H1 (cell line): ENCODE data around the gene CDH7. TPM values are rescaled to one million over a fixed set of nuclear protein-coding genes. Genes with fewer than 3 reads are reported as not detected.

ENCODE experiments used
- CTCF ChIA-PET: fragments of 300-600 bp; sonication (Branson Sonifier 250); formaldehyde crosslinking; loops from one replicate; lab custom pipeline; 2021; ENCODE audit not compliant: partially characterized antibody; lab: Charles Lee
- POLR2A ChIA-PET: fragments of 300-600 bp; sonication (Branson Sonifier 250); formaldehyde crosslinking; loops from one replicate; lab custom pipeline; 2021; ENCODE audit warnings: inconsistent platforms; ENCODE audit not compliant: partially characterized antibody; lab: Charles Lee
- DNase-seq, 2 experiments: peaks; one replicate each; pipeline versions ENCODE4 v3.0.0 to v3.0.0-alpha.2; 2010 to 2022; ENCODE audit warnings: low spot score in 2 of 2, low read depth in 1 of 2, mixed read lengths in 1 of 2
- FAIRE-seq: peaks from 2 replicates; lab custom pipeline; 2011; peaks lifted over from hg19 to GRCh38; lab: Jason Lieb, UNC
- H2AFZ ChIP-seq: 2 replicates; pipeline ENCODE4 v1.8.1; 2012; ENCODE audit warnings: low read length, inconsistent platforms
- H2AK5ac ChIP-seq: 2 replicates; pipeline ENCODE4 v1.6.1; 2013; ENCODE audit warnings: low read depth, low read length
- H2BK120ac ChIP-seq: replicated peaks from 2 replicates; pipeline ENCODE3; 2013; ENCODE audit warnings: low read depth, low read length, inconsistent platforms
- H2BK12ac ChIP-seq: 2 replicates; pipeline ENCODE4 v1.6.1; 2013; ENCODE audit warnings: low read depth, low read length
- H2BK15ac ChIP-seq: 2 replicates; pipeline ENCODE4 v1.6.1; 2013; ENCODE audit warnings: low read length
- H2BK20ac ChIP-seq: 2 replicates; pipeline ENCODE4 v1.6.1; 2013; ENCODE audit warnings: low read length
- H2BK5ac ChIP-seq: 2 replicates; pipeline ENCODE4 v1.6.1; 2013; ENCODE audit warnings: low read depth, low read length
- H3K14ac ChIP-seq: 2 replicates; pipeline ENCODE4 v1.6.1; 2013; ENCODE audit warnings: inconsistent platforms; ENCODE audit not compliant: insufficient read length
- H3K18ac ChIP-seq: 2 replicates; pipeline ENCODE4 v1.6.1; 2013; ENCODE audit warnings: low read length; ENCODE audit errors: extremely low read depth
- H3K23ac ChIP-seq: 2 replicates; pipeline ENCODE4 v1.6.1; 2013; ENCODE audit warnings: inconsistent platforms; ENCODE audit not compliant: insufficient read length
- H3K23me2 ChIP-seq: 2 replicates; pipeline ENCODE4 v1.6.1; 2013; ENCODE audit warnings: low read depth, low read length
- H3K27ac ChIP-seq: 2 replicates; pipeline ENCODE4 v1.6.1; 2011; ENCODE audit warnings: low read depth, low read length, inconsistent platforms
- H3K27me3 ChIP-seq, 4 experiments: replicated peaks in 1 of 4; 1 replicate in 1 of 4; 2 replicates in 3 of 4; pipeline versions ENCODE4 v1.6.1 to v1.8.1; 2011 to 2013; ENCODE audit warnings: low read length in 3 of 4, mild to moderate bottlenecking in 3 of 4, inconsistent platforms in 2 of 4, mixed read lengths in 2 of 4, moderate library complexity in 1 of 4; ENCODE audit not compliant: control insufficient read depth in 3 of 4, insufficient read depth in 3 of 4; ENCODE audit errors: extremely low read depth in 1 of 4
- H3K36me3 ChIP-seq, 4 experiments: 2 replicates each; pipeline versions ENCODE4 v1.6.1 to v1.8.1; 2011 to 2013; ENCODE audit warnings: mild to moderate bottlenecking in 4 of 4, low read length in 3 of 4, moderate library complexity in 2 of 4, control low read depth in 1 of 4, inconsistent platforms in 1 of 4; ENCODE audit not compliant: insufficient read depth in 4 of 4, control insufficient read depth in 2 of 4
- H3K4ac ChIP-seq: replicated peaks from 2 replicates; pipeline ENCODE3; 2013; ENCODE audit warnings: low read length, low read depth, mixed read lengths, inconsistent platforms; ENCODE audit not compliant: insufficient read length
- H3K4me1 ChIP-seq, 4 experiments: replicated peaks in 1 of 4; 1 replicate in 1 of 4; 2 replicates in 3 of 4; pipeline versions ENCODE4 v1.6.1 to v1.8.1; 2011 to 2013; ENCODE audit warnings: low read length in 3 of 4, inconsistent platforms in 2 of 4, mixed read lengths in 1 of 4; ENCODE audit not compliant: insufficient read depth in 4 of 4, control insufficient read depth in 3 of 4
- H3K4me2 ChIP-seq, 2 experiments: 2 replicates each; pipeline versions ENCODE4 v1.6.1 to v1.8.1; 2011 to 2013; ENCODE audit warnings: low read depth in 2 of 2, low read length in 2 of 2, control low read depth in 1 of 2, inconsistent platforms in 1 of 2, mild to moderate bottlenecking in 1 of 2; ENCODE audit not compliant: insufficient read depth in 1 of 2
- H3K4me3 ChIP-seq, 4 experiments: fragments of 200-600, 300-600 bp in 1 of 4; sonication (generic), shearing (Covaris generic), sonication (Bioruptor Twin) in 1 of 4; 2 replicates each; pipeline versions ENCODE4 v1.5.1 to v1.8.1; 2011 to 2016; ENCODE audit warnings: low read length in 4 of 4, low read depth in 3 of 4, control low read depth in 2 of 4, inconsistent platforms in 2 of 4, mild to moderate bottlenecking in 2 of 4, mixed read lengths in 1 of 4, moderate library complexity in 1 of 4; ENCODE audit not compliant: insufficient read depth in 2 of 4; ENCODE audit errors: extremely low read depth in 1 of 4
- H3K56ac ChIP-seq: replicated peaks from 2 replicates; pipeline ENCODE3; 2013; ENCODE audit warnings: low read depth, mild to moderate bottlenecking, mixed read lengths, low read length, inconsistent platforms; ENCODE audit not compliant: insufficient read length
- H3K79me1 ChIP-seq: 2 replicates; pipeline ENCODE4 v1.6.1; 2013; ENCODE audit warnings: low read depth, low read length, control low read depth
- H3K79me2 ChIP-seq, 2 experiments: 2 replicates each; pipeline versions ENCODE4 v1.6.1 to v1.8.1; 2012 to 2013; ENCODE audit warnings: low read length in 2 of 2, mild to moderate bottlenecking in 2 of 2, inconsistent platforms in 1 of 2; ENCODE audit not compliant: insufficient read depth in 2 of 2, control insufficient read depth in 1 of 2
- H3K9ac ChIP-seq, 4 experiments: replicated peaks in 1 of 4; 1 replicate in 1 of 4; 2 replicates in 3 of 4; pipeline versions ENCODE4 v1.6.1 to v1.8.1; 2011 to 2013; ENCODE audit warnings: low read depth in 3 of 4, low read length in 3 of 4, control low read depth in 2 of 4, mild to moderate bottlenecking in 2 of 4, moderate library complexity in 2 of 4, inconsistent platforms in 1 of 4; ENCODE audit errors: extremely low read depth in 1 of 4
- H3K9me3 ChIP-seq, 2 experiments: 2 replicates each; pipeline versions ENCODE4 v1.6.1 to v1.8.1; 2012 to 2013; ENCODE audit warnings: mild to moderate bottlenecking in 2 of 2, moderate library complexity in 2 of 2, control low read depth in 1 of 2, inconsistent platforms in 1 of 2, low read depth in 1 of 2, low read length in 1 of 2, mixed read lengths in 1 of 2; ENCODE audit not compliant: insufficient read depth in 2 of 2
- H4K20me1 ChIP-seq, 2 experiments: replicated peaks in 1 of 2; 2 replicates each; pipeline versions ENCODE3 to v1.8.1; 2011 to 2013; ENCODE audit warnings: inconsistent platforms in 2 of 2, low read length in 2 of 2, mild to moderate bottlenecking in 1 of 2; ENCODE audit not compliant: insufficient read depth in 2 of 2, control insufficient read depth in 1 of 2
- H4K5ac ChIP-seq: 2 replicates; pipeline ENCODE4 v1.6.1; 2013; ENCODE audit warnings: low read length, low read depth, mixed read lengths, inconsistent platforms; ENCODE audit not compliant: insufficient read length
- H4K8ac ChIP-seq: 2 replicates; pipeline ENCODE4 v1.8.0; 2013; ENCODE audit warnings: mild to moderate bottlenecking, moderate library complexity, low read length, inconsistent platforms; ENCODE audit not compliant: insufficient read depth; ENCODE audit errors: extremely low read depth
- H4K91ac ChIP-seq: replicated peaks from 2 replicates; pipeline ENCODE3; 2013; ENCODE audit warnings: low read length, mixed read lengths, inconsistent platforms; ENCODE audit not compliant: insufficient read length
- CBX8 ChIP-seq: fragments of 300-800, 300-1000 bp; sonication (generic); IDR thresholded peaks from 2 replicates; pipeline ENCODE4 v1.7.1; 2016; ENCODE audit warnings: low read depth, low read length, borderline replicate concordance
- CHD2 ChIP-seq: IDR thresholded peaks from 2 replicates; pipeline ENCODE4 v1.6.1; 2012; ENCODE audit warnings: low read length, improper control_type of control experiment
- CREB1 ChIP-seq: IDR thresholded peaks from 2 replicates; pipeline ENCODE4 v1.6.1; 2012; ENCODE audit warnings: inconsistent platforms
- CTCF ChIP-seq, 3 experiments: IDR thresholded peaks; 1 replicate in 2 of 3; 2 replicates in 1 of 3; pipeline versions ENCODE4 v1.5.1 to v1.6.1; 2011; ENCODE audit warnings: low read length in 3 of 3, mild to moderate bottlenecking in 3 of 3, inconsistent platforms in 2 of 3, low read depth in 1 of 3, moderate library complexity in 1 of 3; ENCODE audit not compliant: insufficient read depth in 1 of 3; ENCODE audit errors: control extremely low read depth in 1 of 3
- GABPA ChIP-seq: IDR thresholded peaks from 2 replicates; pipeline ENCODE4 v1.6.1; 2011; ENCODE audit warnings: mild to moderate bottlenecking, low read length, moderate library complexity, borderline replicate concordance; ENCODE audit not compliant: insufficient read depth
- KDM4A ChIP-seq: IDR thresholded peaks from one replicate; pipeline ENCODE4 v1.7.1; 2012; ENCODE audit warnings: low read depth, mild to moderate bottlenecking, moderate library complexity, low read length, inconsistent platforms; ENCODE audit not compliant: severe bottlenecking
- KDM5A ChIP-seq: fragments of 200-600 bp; IDR thresholded peaks from 2 replicates; pipeline ENCODE4 v1.7.1; 2012; ENCODE audit warnings: mild to moderate bottlenecking, low read length, inconsistent platforms, mixed read lengths
- NRF1 ChIP-seq: IDR thresholded peaks from 2 replicates; pipeline ENCODE4 v1.6.1; 2011; ENCODE audit warnings: mild to moderate bottlenecking, low read depth, low read length, improper control_type of control experiment
- RAD21 ChIP-seq, 2 experiments: IDR thresholded peaks in 1 of 2; conservative IDR thresholded peaks in 1 of 2; 2 replicates each; pipeline ENCODE4 v1.6.1; 2011; ENCODE audit warnings: low read depth in 2 of 2, low read length in 2 of 2, improper control_type of control experiment in 1 of 2, inconsistent platforms in 1 of 2, mild to moderate bottlenecking in 1 of 2, moderate library complexity in 1 of 2
- SP2 ChIP-seq: IDR thresholded peaks from 2 replicates; pipeline ENCODE4 v1.6.1; 2012; ENCODE audit warnings: mild to moderate bottlenecking, low read length, inconsistent platforms
- SP4 ChIP-seq: IDR thresholded peaks from 2 replicates; pipeline ENCODE4 v1.6.1; 2012; ENCODE audit warnings: low read length, inconsistent platforms
- TAF1 ChIP-seq: IDR thresholded peaks from 2 replicates; pipeline ENCODE4 v1.6.1; 2011; ENCODE audit warnings: mild to moderate bottlenecking, low read depth, low read length
- TBP ChIP-seq: IDR thresholded peaks from 2 replicates; pipeline ENCODE4 v1.6.1; 2011; ENCODE audit warnings: low read depth, low read length, improper control_type of control experiment
- WGBS, 2 experiments: shearing (Covaris generic) in 1 of 2; methylation state at CpG; one replicate each; pipeline versions ENCODE4 v1.1.6 to v1.1.7; 2013 to 2015; ENCODE audit warnings: low lambda C conversion rate in 2 of 2, mixed read lengths in 2 of 2, inconsistent platforms in 1 of 2, low coverage in 1 of 2, missing lambda C conversion rate in 1 of 2; ENCODE audit not compliant: insufficient replicate concordance in 2 of 2, insufficient coverage in 1 of 2, insufficient read length in 1 of 2; ENCODE audit errors: extremely low coverage in 1 of 2, missing lambda C conversion rate in 1 of 2; 5-methylcytosine and 5-hydroxymethylcytosine counted together
- polyA plus RNA-seq, 7 experiments: library from polyadenylated mRNA; depleted of rRNA in 3 of 7; stranded (reverse) in 5 of 7; unstranded in 2 of 7; fragments of >200 nt in 5 of 7; fragments of 200-250 nt in 2 of 7; gene quantifications; 1 replicate in 5 of 7; 2 replicates in 1 of 7; 4 replicates in 1 of 7; pipeline versions ENCODE4 v1.2.1 to v1.2.3, GENCODE V29; 2011 to 2013; ENCODE audit warnings: missing spikeins in 2 of 7, mixed read lengths in 2 of 7
- total RNA-seq: library from RNA; stranded (reverse); fragmentation: NEBNext Ultra II Directional; extraction: Animal tissue kit (Norgen Biotek cat#: 25700); gene quantifications from 2 replicates; pipeline ENCODE4 v1.2.1, GENCODE V29; 2021

The CDH7 gene
- total and polyA plus RNA-seq, 2 of the 8 experiments (the other 6 are each of a cell fraction or from before 2014, with no cell fraction given): 1.00 to 1.5 TPM

DNA sequence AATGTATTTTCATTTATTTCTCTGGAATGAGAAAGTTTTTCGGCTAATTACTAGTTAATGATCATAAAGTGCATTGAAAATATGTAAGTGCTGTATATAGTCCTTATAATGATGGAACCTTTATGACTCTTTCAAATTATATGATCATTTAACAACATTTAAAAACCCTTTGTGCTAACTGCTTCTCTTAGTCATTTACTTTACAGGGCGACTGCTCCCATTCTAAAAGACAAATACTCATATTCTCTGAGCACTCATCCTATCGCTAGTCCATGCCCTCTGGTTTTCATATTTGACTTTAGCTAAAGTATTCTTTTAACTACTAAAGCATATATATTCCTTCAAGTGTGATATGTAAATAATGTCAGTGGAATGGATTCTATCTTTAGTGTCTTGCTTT lies 168.2 kb downstream of the CDH7 start:
- Histone ChIP-seq H4K8ac (no peak overlapping the region), H2BK5ac (no peak overlapping the region), H3K4me3 (no peak overlapping the region), H3K4me2 (no peak overlapping the region), H2BK15ac (no peak overlapping the region), H4K91ac (no peak overlapping the region), H2BK12ac (no peak overlapping the region), H3K56ac (no peak overlapping the region), H3K23ac (no peak overlapping the region), H3K18ac (no peak overlapping the region), H2AK5ac (no peak overlapping the region), H2AFZ (no peak overlapping the region), H4K5ac (no peak overlapping the region), H3K4me1 (no peaks in the 10 kb centered on the region), H3K27me3 (peaks cover 0 to 2% (median 0%) of the 10 kb centered on the region in 4 experiments; a peak in 1 of 7 replicates), H2BK20ac (no peak overlapping the region), H3K23me2 (no peaks in the 10 kb centered on the region), H3K79me1 (no peaks in the 10 kb centered on the region), H3K4ac (no peak overlapping the region), H3K27ac (no peak overlapping the region), H3K36me3 (no peaks in the 10 kb centered on the region), H3K79me2 (no peaks in the 10 kb centered on the region), H2BK120ac (no peak overlapping the region), H3K9ac (no peak overlapping the region), H3K9me3 (no peaks in the 10 kb centered on the region), H3K14ac (no peak overlapping the region), H4K20me1 (no peaks in the 10 kb centered on the region)
- ChIA-PET CTCF (interaction anchor here (0.6 kb wide), 1 partner anchor 134 kb away, joined by 3 read pairs; no protein-coding TSS in a partner anchor), POLR2A (no interaction called here)
- DNase-seq (no peak), FAIRE-seq (no peak)
- WGBS, 2 experiments: 84% methylated on average over 3 of the region's 3 CpGs; no CpG with 5 or more reads in 1 of the 2 experiments
- no peak for TF ChIP-seq TBP
- TF ChIP-seq TAF1: no peak
- no peak for TF ChIP-seq CTCF (IDR thresholded peaks at IDR 0.05; ENCODE audit: control extremely low read depth in 1 of 3, insufficient read depth in 1 of 3, low read depth in 1 of 3, low read length in 3 of 3)
- TF ChIP-seq KDM5A: no peak
- no peak for TF ChIP-seq CREB1
- TF ChIP-seq KDM4A: no peak
- no peak for TF ChIP-seq RAD21 (IDR thresholded peaks at IDR 0.05 in 1 of 2, conservative IDR thresholded peaks at IDR 0.05 in 1 of 2; ENCODE audit: low read depth in 2 of 2, low read length in 2 of 2)
- TF ChIP-seq NRF1: no peak
- TF ChIP-seq SP2: no peak
- TF ChIP-seq SP4: no peak
- TF ChIP-seq CHD2: no peak
- no peak for TF ChIP-seq GABPA
- no peak for TF ChIP-seq CBX8
